Nephron progenitor cell (in vitro differentiated cells): ENCODE data around the gene RPS6KA1.
"Not testable (repeated sequence)": the region's sequence is repeated elsewhere in the genome, so short reads cannot be mapped to it uniquely, and the experiment has no call there.

Source experiments
- DNase-seq: peaks from one replicate; pipeline ENCODE4 v3.0.0; 2021
- H3K27ac Mint-ChIP-seq: 2 replicates; pipeline ENCODE4 v1.8.0; 2021; ENCODE audit warnings: mild to moderate bottlenecking, moderate library complexity, mixed read lengths
- H3K27me3 Mint-ChIP-seq: 2 replicates; pipeline ENCODE4 v1.8.0; 2021; ENCODE audit warnings: mild to moderate bottlenecking, low read depth, mixed read lengths; ENCODE audit not compliant: poor library complexity
- H3K36me3 Mint-ChIP-seq: 2 replicates; pipeline ENCODE4 v1.8.0; 2021; ENCODE audit warnings: low read depth, mixed read lengths
- H3K4me1 Mint-ChIP-seq: 2 replicates; pipeline ENCODE4 v1.8.0; 2021; ENCODE audit warnings: mixed read lengths
- H3K4me3 Mint-ChIP-seq: 2 replicates; pipeline ENCODE4 v1.8.0; 2021; ENCODE audit warnings: mild to moderate bottlenecking, moderate library complexity, mixed read lengths
- H3K9me3 Mint-ChIP-seq: 2 replicates; pipeline ENCODE4 v1.8.0; 2021; ENCODE audit warnings: mild to moderate bottlenecking, moderate library complexity, mixed read lengths
- TF ChIP-seq, protein P1 (sequence below): fragments of 200-600 bp; sonication (generic); IDR thresholded peaks from 2 replicates; pipeline ENCODE4 v1.5.0; 2021; ENCODE audit warnings: antibody characterized with exemption

The RPS6KA1 gene

DNA sequence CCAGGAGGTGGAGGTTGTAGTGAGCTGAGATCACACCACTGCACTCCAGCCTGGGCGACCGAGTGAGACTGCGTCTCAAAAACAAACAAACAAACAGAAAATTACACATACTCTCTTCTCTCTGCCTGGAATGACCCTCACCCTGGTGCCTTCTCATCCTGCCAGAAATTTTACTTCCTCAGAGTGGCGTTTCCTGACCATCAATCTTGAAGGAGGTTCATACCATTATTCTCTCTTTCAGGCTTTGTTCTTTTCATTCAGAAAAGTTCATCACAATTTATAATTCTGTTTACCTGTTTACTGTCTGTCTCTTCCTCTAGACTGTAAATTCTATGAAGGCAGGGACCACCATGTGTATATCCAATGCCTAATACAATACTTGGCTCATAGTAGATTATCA lies 79.3 kb downstream of the RPS6KA1 start:
- no peak overlapping the region for H3K4me3 Mint-ChIP-seq
- H3K27me3 Mint-ChIP-seq = peaks cover 11% of the 10 kb centered on the region
- TF ChIP-seq, protein P1, sequence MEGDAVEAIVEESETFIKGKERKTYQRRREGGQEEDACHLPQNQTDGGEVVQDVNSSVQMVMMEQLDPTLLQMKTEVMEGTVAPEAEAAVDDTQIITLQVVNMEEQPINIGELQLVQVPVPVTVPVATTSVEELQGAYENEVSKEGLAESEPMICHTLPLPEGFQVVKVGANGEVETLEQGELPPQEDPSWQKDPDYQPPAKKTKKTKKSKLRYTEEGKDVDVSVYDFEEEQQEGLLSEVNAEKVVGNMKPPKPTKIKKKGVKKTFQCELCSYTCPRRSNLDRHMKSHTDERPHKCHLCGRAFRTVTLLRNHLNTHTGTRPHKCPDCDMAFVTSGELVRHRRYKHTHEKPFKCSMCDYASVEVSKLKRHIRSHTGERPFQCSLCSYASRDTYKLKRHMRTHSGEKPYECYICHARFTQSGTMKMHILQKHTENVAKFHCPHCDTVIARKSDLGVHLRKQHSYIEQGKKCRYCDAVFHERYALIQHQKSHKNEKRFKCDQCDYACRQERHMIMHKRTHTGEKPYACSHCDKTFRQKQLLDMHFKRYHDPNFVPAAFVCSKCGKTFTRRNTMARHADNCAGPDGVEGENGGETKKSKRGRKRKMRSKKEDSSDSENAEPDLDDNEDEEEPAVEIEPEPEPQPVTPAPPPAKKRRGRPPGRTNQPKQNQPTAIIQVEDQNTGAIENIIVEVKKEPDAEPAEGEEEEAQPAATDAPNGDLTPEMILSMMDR = no peak
- H3K4me1 Mint-ChIP-seq = peaks cover 31% of the 10 kb centered on the region
- H3K36me3 Mint-ChIP-seq = no peaks in the 10 kb centered on the region
- no peaks in the 10 kb centered on the region for H3K9me3 Mint-ChIP-seq
- DNase-seq = no peak
- H3K27ac Mint-ChIP-seq = no peak overlapping the region

DNA sequence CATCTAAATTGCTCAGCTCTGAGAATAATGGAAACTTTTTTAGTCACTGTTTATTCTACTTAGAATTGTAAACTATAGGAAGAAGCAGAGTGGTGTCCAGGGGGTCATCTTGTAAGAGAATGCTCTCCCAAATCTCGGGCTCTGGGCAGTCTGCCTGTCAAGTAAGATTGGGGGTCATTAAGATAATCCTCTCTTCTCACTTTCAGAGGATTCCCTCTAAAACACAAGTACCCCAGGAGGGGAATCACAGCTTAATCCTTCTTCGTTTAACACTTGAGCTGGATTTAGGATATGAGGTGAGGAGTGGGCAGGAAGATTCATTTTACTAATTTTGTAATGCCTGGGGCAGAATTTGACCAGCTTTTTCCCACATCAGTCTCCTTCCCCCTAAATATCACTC lies 81.2 kb downstream of the RPS6KA1 start:
- no peaks in the 10 kb centered on the region for H3K36me3 Mint-ChIP-seq
- H3K4me3 Mint-ChIP-seq = no peak overlapping the region
- peaks cover 11% of the 10 kb centered on the region for H3K27me3 Mint-ChIP-seq
- no peak for DNase-seq
- H3K4me1 Mint-ChIP-seq = peaks cover 14% of the 10 kb centered on the region
- TF ChIP-seq, protein P1 = no peak
- no peaks in the 10 kb centered on the region for H3K9me3 Mint-ChIP-seq
- H3K27ac Mint-ChIP-seq = no peak overlapping the region

DNA sequence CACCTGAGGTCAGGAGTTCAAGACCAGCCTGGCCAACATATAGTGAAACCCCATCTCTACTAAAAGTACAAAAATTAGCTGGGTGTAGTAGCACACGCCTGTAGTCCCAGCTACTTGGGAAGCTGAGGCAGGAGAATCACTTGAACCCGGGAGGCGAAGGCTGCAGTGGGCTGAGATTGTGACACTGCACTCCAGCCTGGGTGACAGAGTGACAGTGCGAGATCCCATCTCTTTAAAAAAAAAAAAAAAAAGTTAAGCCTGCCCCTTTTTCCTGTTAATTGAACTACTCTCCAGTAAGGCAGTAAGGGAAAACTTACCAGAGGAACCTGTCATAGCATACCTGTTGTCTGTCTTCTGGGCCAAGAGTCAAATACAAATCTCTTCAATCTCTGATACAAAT lies 83.1 kb downstream of the RPS6KA1 start:
- not testable (repeated sequence) for DNase-seq, H3K36me3 Mint-ChIP-seq, H3K9me3 Mint-ChIP-seq, H3K27ac Mint-ChIP-seq, H3K4me3 Mint-ChIP-seq
- peaks cover 10% of the 10 kb centered on the region for H3K4me1 Mint-ChIP-seq
- H3K27me3 Mint-ChIP-seq = peaks cover 10% of the 10 kb centered on the region

DNA sequence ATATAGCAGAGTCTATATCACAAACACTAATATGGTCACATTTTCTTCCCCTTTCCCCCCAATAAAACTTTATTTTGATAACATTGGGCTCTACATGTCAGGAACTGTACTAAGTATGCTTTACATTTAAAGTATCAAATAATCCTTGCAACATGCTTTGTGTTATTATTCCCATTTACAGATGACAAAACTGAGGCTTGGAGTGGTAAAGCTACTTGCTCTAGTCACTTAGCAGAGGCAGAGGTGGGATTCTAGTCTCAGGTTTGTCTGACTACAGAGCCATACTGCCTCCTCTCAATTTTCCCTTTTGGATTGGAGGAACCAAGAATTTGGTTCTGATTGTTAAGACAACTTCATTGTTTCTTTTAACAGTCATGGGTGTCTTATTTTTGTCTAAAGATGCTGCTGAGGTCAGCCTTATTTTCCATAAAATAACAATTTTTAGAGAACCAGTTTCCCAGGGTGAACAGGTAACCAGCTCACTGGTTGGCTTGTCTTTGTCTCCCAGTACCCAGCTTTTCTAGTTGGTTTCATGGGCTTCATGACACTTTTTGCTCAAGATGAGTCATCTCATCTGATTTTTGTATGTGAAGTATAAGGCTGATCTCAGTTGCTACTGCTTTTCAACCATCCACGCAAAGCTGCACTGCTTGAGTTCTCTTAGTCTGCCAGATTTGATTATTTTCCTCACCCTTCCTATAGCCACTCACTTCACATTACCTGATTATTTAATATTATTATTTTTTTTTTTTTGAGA lies 85.3 kb downstream of the RPS6KA1 start:
- Mint-ChIP-seq H3K4me1 (peaks cover 22% of the 10 kb centered on the region), H3K4me3 (no peak overlapping the region), H3K27me3 (peaks cover 6% of the 10 kb centered on the region), H3K36me3 (no peaks in the 10 kb centered on the region), H3K9me3 (no peaks in the 10 kb centered on the region), H3K27ac (no peak overlapping the region)
- TF ChIP-seq, protein P1 = no peak
- DNase-seq = no peak

DNA sequence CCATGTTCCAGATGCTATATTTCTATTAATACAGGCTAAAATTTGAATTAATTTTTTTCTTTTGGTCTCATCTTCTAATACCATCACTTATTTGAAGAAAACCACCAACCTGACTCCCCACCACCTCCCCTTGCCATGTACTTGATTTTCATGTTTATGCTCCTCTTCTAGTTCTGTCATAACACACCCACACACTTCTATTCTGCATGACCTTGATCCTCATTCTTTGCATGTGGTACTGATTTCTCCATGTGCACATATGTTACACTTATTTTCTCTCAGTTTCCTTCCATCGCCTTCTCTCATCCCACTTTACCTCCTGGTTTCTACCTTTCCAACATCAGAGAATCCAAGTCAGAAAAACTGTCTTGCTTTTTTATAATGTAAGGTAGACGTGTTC lies 87.3 kb downstream of the RPS6KA1 start:
- no peak overlapping the region for H3K4me3 Mint-ChIP-seq
- DNase-seq = no peak
- peaks cover 26% of the 10 kb centered on the region for H3K4me1 Mint-ChIP-seq
- no peaks in the 10 kb centered on the region for H3K36me3 Mint-ChIP-seq
- TF ChIP-seq, protein P1 = no peak
- no peak overlapping the region for H3K27ac Mint-ChIP-seq
- peaks cover 3% of the 10 kb centered on the region for H3K27me3 Mint-ChIP-seq
- no peaks in the 10 kb centered on the region for H3K9me3 Mint-ChIP-seq

DNA sequence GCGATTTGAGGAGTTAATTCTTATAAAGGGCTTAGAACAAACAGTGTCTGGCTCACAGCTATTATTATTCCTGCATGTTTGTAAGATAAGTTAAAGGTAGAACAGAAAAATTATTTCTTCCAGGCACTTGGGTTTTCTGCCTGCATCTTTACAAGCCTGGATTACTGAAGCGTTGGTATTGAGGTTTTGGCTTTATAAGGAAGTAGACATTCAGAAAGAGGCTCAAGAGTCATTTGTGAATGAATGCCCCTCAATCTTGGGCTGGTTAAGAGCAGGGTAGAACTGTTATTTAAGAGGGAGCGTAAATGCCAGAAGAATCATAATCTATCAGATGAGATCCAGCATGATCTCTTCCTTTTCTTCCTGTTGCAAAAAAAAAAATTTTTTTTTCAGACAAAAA lies 89.0 kb downstream of the RPS6KA1 start:
- peak overlapping the region; percentile 71 for H3K27ac Mint-ChIP-seq

More for the DNA sequence above, 89.0 kb downstream of the RPS6KA1 start:
- H3K4me1 Mint-ChIP-seq = peaks cover 33% of the 10 kb centered on the region
- no peak for DNase-seq
- TF ChIP-seq, protein P1 = no peak
- H3K4me3 Mint-ChIP-seq = peak overlapping the region; percentile 92
- H3K9me3 Mint-ChIP-seq = peaks cover 4% of the 10 kb centered on the region
- H3K36me3 Mint-ChIP-seq = peaks cover 6% of the 10 kb centered on the region
- peaks cover 7% of the 10 kb centered on the region for H3K27me3 Mint-ChIP-seq
